GM19025 (cell line): ENCODE data around the gene NOBOX.
A peak's percentile ranks its signal among the peaks of the same experiment; 100 is the strongest.
"Not testable (repeated sequence)": the region's sequence is repeated elsewhere in the genome, so short reads cannot be mapped to it uniquely, and the experiment has no call there.

Source experiments
- ATAC-seq: cut with Tn5 transposase; IDR thresholded peaks from one replicate; pipeline ENCODE4 v1.9.1; 2021; ENCODE audit warnings: mild to moderate bottlenecking, low read depth, moderate library complexity; ENCODE audit not compliant: unreplicated experiment

NOBOX gene

DNA sequence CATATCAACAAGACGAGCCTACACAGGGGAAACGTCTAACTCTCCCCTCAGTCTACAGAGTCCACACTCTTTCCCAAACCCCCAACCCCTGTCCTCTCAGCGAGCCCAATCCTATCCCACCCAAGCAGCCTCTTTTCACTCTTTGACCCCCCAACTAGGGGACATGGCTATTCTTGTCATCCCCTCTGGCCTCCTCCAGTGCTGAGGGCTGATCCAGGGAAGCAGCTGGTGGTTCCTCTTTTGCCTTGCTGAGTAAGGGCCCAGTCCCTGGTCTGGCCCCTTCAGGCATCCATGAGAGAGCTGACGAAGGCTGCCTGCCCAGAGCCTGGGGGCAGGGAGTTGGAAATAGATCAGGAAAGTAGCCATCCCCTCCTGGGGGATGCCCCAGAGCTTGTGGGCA lies 6.4 kb downstream of the NOBOX start:
- no peak for ATAC-seq

DNA sequence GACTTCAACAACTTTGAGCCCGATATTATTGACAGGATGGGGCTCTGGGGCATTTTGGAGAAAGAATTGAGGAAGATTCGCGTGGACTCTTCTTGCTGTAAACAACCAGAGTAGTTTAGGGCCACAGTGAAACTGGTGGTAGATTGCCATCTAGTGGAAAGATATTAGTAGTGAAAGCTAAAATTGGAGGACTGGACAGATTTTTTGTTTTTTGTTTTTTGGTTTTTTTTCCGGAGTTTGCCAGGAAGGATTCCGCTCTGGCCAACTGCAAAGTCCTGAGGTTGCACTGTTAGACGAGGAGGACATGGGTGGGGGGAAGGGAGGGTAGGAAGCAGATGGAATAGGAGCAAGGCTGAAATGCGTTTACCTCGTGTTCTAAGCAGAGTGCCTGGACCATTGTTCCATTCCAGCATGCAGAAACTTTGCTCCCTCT lies 11.7 kb downstream of the NOBOX start:
- peak; percentile 64 for ATAC-seq

DNA sequence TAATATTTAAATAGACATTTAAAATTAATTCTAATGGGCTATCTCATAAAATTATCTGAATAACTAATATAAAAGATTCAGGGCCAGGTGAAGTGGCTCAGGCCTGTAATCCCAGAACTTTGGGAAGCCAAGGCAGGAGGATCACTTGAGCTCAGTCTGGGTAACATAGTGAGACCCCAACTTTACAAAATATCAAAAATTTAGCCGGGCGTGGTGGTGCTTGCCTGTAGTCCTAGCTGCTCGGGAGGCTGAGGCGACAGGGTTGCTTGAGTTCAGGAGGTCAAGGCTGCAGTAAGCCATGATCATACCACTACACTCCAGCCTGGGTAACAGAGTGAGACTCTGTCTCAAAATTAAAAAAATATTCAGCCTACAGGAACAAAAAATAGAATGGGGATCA lies 12.5 kb downstream of the NOBOX start:
- ATAC-seq: no peak

GRCh38 chr7:144390481-144390880 lies 13.0 kb downstream of the NOBOX start:
- no peak for ATAC-seq

DNA sequence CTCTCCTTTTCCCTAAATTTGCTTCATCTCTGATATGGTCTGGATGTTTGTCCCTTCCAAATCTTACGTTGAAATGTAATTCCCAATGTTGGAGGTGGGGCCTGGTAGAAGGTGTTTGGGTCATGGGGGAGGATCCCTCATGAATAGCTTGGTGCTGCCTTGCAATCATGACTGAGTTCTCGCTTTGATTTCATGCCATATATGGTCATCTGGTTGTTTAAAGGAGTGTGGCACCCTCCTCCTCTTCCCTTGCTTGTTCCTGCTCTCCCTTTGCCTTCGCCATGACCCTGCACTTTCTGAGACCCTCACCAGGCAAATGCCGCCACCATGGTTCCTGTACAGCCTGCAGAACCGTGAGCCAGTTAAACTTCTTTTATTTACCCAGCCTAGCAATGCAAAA lies 14.5 kb downstream of the NOBOX start:
- ATAC-seq: no peak

DNA sequence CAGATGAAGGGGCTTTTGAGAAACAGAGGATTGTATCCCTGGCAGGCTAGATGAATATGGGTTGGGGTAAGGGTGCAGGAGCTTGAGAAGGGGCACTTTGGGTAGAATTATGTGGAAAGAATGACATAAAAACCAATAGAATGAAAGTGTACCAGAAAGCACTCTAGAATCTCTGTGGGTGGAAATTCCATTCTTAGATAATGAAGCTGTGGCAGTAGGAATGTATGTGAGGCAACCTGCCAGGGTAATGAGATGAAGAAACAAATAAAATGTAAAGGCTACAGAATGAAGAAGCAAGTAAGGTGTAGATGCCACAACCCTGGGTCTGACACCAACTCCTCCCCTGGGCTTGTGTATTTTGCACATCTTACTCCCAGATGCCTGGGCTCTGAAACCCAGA lies 16.8 kb downstream of the NOBOX start:
- no peak for ATAC-seq

GRCh38 chr7:144384555-144385245 lies 18.8 kb downstream of the NOBOX start:
- no peak for ATAC-seq

DNA sequence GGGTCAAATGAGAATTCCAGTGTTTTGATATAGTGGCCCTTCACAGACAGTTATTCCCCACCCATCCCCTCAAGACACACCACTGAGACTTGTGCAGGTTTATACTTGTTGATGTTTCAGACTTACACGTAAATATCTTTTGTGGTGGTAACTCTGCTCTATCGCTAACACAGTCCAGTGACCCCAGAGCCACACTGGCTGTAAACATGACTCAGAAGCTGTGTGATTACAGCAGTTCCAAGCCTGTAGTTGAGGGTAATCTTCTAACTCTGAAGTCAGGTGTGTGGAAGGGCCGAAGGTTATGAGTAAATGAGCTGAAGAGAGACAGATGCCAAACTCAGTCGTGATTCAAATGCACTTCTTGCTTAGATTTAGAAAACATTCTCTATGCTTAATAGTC lies 19.4 kb downstream of the NOBOX start:
- ATAC-seq: no peak

DNA sequence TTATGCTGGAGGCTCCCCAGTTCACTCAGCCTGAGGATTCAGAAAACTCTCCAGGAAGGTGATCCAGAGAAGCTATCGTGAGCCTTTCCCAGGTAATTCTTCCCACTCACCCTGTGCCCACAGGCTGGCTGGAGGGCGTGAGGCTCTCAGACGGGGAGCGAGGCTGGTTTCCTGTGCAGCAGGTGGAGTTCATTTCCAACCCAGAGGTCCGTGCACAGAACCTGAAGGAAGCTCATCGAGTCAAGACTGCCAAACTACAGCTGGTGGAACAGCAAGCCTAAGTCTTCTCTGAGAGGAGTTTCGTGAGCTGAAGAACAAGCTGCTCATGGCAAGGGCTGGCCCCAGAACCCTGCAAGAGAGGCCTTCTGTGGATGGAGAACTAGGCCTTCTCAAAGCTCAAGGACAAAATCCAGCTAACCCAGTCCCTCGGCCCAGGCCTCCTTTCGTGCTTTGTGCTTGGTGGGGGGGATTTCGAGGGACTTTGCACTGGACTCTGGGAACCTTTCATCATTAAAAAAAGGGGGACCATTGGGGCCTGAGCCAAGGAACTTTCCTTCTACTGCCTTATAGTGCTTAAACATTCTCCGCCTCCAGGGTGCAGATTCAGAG lies 23.6 kb downstream of the NOBOX start:
- no peak for ATAC-seq

GRCh38 chr7:144378651-144379050 lies 24.8 kb downstream of the NOBOX start:
- no peak for ATAC-seq

- ATAC-seq: not testable (repeated sequence)
These were observed 34.3 kb downstream of the NOBOX start for GRCh38 chr7:144369221-144369620.

- not testable (repeated sequence) for ATAC-seq
These were observed 36.2 kb downstream of the NOBOX start for GRCh38 chr7:144367250-144367649.

GRCh38 chr7:144365523-144365922 lies 38.0 kb downstream of the NOBOX start:
- not testable (repeated sequence) for ATAC-seq

DNA sequence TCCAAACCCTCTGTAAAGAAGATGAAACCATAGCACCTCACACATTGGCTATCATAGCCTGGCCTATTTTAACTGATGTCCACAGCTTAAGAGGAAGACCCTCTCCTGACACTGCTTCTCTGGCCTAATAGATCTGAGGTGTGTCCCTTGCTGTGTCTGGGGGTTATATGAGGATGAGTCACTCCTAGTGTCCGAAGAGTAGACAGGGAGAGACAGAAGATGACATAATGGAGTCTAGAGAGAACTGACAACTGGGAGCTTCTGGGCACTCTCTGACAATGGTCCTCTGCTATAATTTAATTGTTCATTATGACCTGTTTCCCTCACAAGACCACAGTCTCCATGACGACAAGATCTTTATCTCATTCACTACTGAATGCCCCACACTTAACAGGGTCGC lies 41.4 kb downstream of the NOBOX start:
- ATAC-seq: not testable (repeated sequence)

GRCh38 chr7:144356860-144357259 lies 46.6 kb downstream of the NOBOX start:
- not testable (repeated sequence) for ATAC-seq

GRCh38 chr7:144356185-144356584 lies 47.3 kb downstream of the NOBOX start:
- ATAC-seq: not testable (repeated sequence)

- peak; percentile 71 for ATAC-seq
These were observed 48.2 kb downstream of the NOBOX start, which contains the start of gene ARHGEF5 for GRCh38 chr7:144355176-144355822. Gene ARHGEF5 (plus strand): TSS chr7:144355402. CDS start chr7:144362670, 7,268 bp downstream.

- ATAC-seq: not testable (repeated sequence)
These were observed 51.8 kb downstream of the NOBOX start for GRCh38 chr7:144351667-144352066.

GRCh38 chr7:144348625-144349024 lies 54.9 kb downstream of the NOBOX start:
- ATAC-seq: not testable (repeated sequence)
